ENCODE results near the gene MDM4.
"Not testable (repeated sequence)": the region's sequence is repeated elsewhere in the genome, so short reads cannot be mapped to it uniquely, and the experiment has no call there.

The MDM4 gene

DNA sequence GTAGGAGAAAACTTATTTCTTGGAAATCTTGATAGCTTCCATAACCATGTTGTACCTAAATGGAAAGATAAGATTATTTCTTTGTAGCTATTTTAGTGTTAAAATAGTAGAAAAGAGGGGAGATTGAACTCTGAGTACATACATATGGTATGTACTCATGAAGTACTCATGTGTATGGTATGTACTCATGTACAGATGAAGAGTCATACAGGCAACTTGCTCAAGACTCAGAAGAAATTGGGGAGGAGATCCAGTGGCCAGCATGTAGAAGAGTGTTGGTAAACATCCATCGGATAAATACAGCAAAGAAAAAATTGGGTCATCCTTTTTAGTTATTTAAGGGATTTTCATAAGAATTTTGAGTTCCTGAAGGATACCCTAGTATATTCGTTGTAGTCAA lies 29.0 kb downstream of the MDM4 start:
- TF ChIP-seq POLR2A (IDR thresholded peaks at IDR 0.05; ENCODE audit: low read length) (no peak), GATA1 (IDR thresholded peaks at IDR 0.05; ENCODE audit: low read depth, low read length) (no peak)
- no peak for DNase-seq

- no peak for TF ChIP-seq POLR2A (IDR thresholded peaks at IDR 0.05; ENCODE audit: low read length)
- DNase-seq = no peak
These were observed 29.7 kb downstream of the MDM4 start for GRCh38 chr1:204545881-204546280.

- no peak for DNase-seq
- TF ChIP-seq POLR2A (IDR thresholded peaks at IDR 0.05; ENCODE audit: low read length) (no peak), GATA1 (IDR thresholded peaks at IDR 0.05; ENCODE audit: low read depth, low read length) (no peak)
These were observed 32.1 kb downstream of the MDM4 start for GRCh38 chr1:204548265-204548664.

DNA sequence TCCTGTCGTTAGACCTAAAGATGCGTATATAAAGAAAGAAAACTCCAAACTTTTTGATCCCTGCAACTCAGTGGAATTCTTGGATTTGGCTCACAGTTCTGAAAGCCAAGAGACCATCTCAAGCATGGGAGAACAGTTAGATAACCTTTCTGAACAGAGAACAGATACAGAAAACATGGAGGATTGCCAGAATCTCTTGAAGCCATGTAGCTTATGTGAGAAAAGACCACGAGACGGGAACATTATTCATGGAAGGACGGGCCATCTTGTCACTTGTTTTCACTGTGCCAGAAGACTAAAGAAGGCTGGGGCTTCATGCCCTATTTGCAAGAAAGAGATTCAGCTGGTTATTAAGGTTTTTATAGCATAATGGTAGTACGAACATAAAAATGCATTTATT lies 33.1 kb downstream of the MDM4 start:
- no peak for DNase-seq
- TF ChIP-seq POLR2A (IDR thresholded peaks at IDR 0.05; ENCODE audit: low read length) = no peak
- no peak for TF ChIP-seq GATA1 (IDR thresholded peaks at IDR 0.05; ENCODE audit: low read depth, low read length)

GRCh38 chr1:204550926-204551325 lies 34.7 kb downstream of the MDM4 start:
- DNase-seq = no peak
- TF ChIP-seq POLR2A (IDR thresholded peaks at IDR 0.05; ENCODE audit: low read length) (no peak), GATA1 (IDR thresholded peaks at IDR 0.05; ENCODE audit: low read depth, low read length) (no peak)

GRCh38 chr1:204556458-204557052 lies 40.3 kb downstream of the MDM4 start:
- TF ChIP-seq GATA1 (IDR thresholded peaks at IDR 0.05; ENCODE audit: low read depth, low read length) (no peak), POLR2A (IDR thresholded peaks at IDR 0.05; ENCODE audit: low read length) (no peak)
- DNase-seq = no peak

- TF ChIP-seq GATA1 (IDR thresholded peaks at IDR 0.05; ENCODE audit: low read depth, low read length) = no peak
- no peak for TF ChIP-seq POLR2A (IDR thresholded peaks at IDR 0.05; ENCODE audit: low read length)
- no peak for DNase-seq
These were observed 42.3 kb downstream of the MDM4 start for GRCh38 chr1:204558467-204558866.

DNA sequence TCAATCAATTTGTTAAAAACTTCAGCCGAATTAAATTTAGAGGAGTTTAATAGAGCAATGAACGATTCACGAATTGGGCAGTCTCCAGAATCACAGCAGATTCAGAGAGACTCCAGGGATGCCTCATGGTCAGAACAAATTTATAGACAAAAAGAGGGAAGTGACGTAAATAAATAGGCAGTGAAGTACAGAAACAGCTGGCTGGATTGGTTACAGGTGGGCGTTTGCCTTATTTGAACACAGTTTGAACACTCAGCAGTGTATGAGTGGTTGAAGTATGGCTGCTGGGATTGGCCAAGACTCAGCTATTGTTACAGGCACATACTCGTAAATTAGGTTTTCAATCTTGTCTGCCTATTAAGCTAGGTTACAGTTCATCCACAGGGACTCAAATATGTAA lies 43.8 kb downstream of the MDM4 start:
- DNase-seq = not testable (repeated sequence)

- DNase-seq = no peak
- TF ChIP-seq GATA1 (IDR thresholded peaks at IDR 0.05; ENCODE audit: low read depth, low read length) = no peak
- TF ChIP-seq POLR2A (IDR thresholded peaks at IDR 0.05; ENCODE audit: low read length) = no peak
These were observed 44.5 kb downstream of the MDM4 start for GRCh38 chr1:204560590-204561150.

- no peak for TF ChIP-seq GATA1 (IDR thresholded peaks at IDR 0.05; ENCODE audit: low read depth, low read length)
- no peak for TF ChIP-seq POLR2A (IDR thresholded peaks at IDR 0.05; ENCODE audit: low read length)
- DNase-seq = no peak
These were observed 46.1 kb downstream of the MDM4 start for GRCh38 chr1:204562075-204562990.

GRCh38 chr1:204563307-204563706 lies 47.1 kb downstream of the MDM4 start:
- DNase-seq = no peak
- TF ChIP-seq POLR2A (IDR thresholded peaks at IDR 0.05; ENCODE audit: low read length) (no peak), GATA1 (IDR thresholded peaks at IDR 0.05; ENCODE audit: low read depth, low read length) (no peak)

DNA sequence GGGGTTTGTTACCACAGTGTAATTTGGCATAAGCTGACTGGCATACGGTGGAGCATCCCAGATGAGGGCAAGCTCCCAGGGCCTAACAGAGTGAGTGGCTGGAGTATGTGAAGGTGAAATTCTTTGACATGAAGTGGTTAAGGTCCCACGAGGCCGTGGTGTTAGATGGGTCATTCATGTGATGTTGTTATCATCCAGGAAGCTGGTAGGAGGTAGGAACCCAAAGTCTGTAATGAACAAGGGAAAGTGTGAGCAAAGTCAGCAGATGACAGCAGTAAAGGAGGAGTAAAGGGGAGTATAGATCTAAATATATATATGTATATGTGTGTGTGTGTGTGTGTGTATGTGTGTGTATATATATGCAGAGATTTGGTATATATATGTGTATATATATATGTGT lies 47.6 kb downstream of the MDM4 start:
- TF ChIP-seq GATA1 (IDR thresholded peaks at IDR 0.05; ENCODE audit: low read depth, low read length) = no peak
- no peak for TF ChIP-seq POLR2A (IDR thresholded peaks at IDR 0.05; ENCODE audit: low read length)
- no peak for DNase-seq

DNA sequence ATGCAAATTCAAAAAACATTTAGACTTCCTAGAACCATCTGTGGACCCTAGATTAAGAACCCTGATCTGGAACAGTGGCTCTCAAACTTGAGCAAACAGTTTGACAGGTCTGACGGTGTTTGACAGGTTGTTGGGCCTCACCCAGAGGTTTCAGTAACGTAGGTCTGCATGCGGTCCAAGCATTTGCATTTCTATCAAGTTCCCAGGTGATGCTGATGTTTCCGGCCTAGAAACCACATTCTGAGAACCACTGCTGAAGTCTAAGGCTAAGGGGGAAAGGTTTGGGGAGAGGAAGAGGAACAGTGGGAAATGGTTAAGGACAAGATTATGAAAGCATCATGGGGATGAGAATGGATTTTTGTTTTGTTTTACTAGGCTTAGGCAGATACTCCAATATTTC lies 48.6 kb downstream of the MDM4 start:
- TF ChIP-seq GATA1 (IDR thresholded peaks at IDR 0.05; ENCODE audit: low read depth, low read length) (no peak), POLR2A (IDR thresholded peaks at IDR 0.05; ENCODE audit: low read length) (no peak)
- DNase-seq = no peak

- DNase-seq = peak; percentile 92 to 93
- TF ChIP-seq GATA1 (IDR thresholded peaks at IDR 0.05; ENCODE audit: low read depth, low read length) = no peak
- no peak for TF ChIP-seq POLR2A (IDR thresholded peaks at IDR 0.05; ENCODE audit: low read length)
These were observed 49.7 kb downstream of the MDM4 start for GRCh38 chr1:204565617-204566582.
